Hematopoietic multipotent progenitor cell (in vitro differentiated cells): ENCODE data around the gene CLCN6. TPM values are rescaled to one million over a fixed set of nuclear protein-coding genes. Genes with fewer than 3 reads are reported as not detected.
A peak's percentile ranks its signal among the peaks of the same experiment; 100 is the strongest.

Experiments used
- DNase-seq, 3 donors: peaks; one replicate each; pipeline ENCODE4 v3.0.0-alpha.2; 2011 to 2015; ENCODE audit warnings: low read depth in 2 of 3, low spot score in 2 of 3
- total RNA-seq: library from RNA; depleted of rRNA; stranded (reverse); fragments of >200 nt; gene quantifications from one replicate; pipeline ENCODE4 v1.2.3, GENCODE V29; 2012

Gene CLCN6
- total RNA-seq, 1 donor, result 12.7 TPM

- DNase-seq, result no peak
Measured at GRCh38 chr1:11823366-11824137, 17.6 kb downstream of the CLCN6 start.

GRCh38 chr1:11825131-11825530 is 19.1 kb downstream of the CLCN6 start:
- DNase-seq, result no peak

GRCh38 chr1:11826946-11827345 is 21.0 kb downstream of the CLCN6 start:
- no peak for DNase-seq

DNA sequence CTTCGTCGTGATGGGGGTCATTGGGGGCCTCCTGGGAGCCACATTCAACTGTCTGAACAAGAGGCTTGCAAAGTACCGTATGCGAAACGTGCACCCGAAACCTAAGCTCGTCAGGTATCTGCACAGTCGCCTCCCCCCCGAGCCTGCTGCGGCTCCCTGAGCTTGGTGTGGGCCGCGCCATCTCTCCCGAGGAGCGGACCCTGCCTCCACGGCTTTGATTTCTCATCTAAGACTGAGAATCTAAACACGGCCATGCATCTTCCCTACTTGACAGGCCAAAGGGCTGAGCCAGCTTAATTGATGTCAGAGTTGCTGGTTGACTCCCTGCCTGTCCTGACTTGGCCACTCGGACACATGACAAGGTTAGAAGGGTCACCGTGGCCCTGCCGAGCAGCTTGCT is 22.5 kb downstream of the CLCN6 start:
- no peak for DNase-seq

DNA sequence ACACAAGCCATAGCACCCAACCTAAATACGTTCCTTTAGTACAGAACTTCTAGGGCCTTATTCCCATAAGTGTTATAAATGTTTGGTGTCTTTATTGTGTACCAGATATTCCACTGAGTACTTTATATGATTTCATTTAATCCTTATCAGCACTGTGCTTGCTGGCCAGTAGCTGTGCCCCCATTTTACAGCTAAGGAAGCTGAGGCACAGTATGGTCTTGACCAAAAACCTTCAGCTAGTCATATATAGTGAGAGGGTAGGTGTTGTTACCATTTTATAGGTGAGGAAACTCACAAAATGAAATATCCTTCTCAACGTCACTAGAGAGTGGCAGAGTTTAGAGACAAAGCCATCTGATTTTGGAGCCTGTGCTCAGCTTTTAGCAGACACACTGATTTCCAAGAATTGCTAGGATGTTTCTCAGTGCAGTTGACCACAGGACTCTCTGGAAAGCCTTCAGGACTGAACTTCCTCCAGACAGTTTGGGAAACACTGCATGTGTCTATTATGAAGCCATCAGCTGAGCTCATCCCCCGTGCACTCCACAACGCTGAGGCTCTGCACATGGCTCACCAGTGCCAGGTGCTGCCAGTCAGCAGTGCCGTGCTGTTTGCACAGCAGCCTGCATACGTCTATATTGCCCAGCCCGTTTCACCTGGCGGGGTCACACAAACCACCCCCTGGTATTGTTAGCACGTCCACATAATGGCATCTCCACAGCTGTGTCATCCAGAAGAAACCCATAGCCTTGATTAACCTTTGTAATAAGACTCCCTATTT is 26.1 kb downstream of the CLCN6 start:
- no peak for DNase-seq

DNA sequence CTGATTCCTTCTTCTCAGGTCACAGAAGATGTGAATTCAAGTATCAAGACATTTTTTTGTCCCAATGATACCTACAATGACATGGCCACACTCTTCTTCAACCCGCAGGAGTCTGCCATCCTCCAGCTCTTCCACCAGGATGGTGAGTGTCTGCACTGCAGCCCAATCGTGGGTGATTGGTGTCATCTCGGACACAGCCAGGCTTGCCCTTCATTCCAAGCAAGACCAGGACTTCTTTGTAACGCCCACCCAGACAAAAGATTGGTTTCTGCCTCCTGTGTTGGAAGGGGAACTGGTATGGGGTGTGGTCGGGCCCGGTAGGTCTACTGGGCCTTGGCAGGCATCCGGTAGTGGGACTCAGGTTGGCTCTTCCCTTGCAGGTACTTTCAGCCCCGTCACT is 27.5 kb downstream of the CLCN6 start:
- no peak for DNase-seq

- DNase-seq, result no peak
Measured at GRCh38 chr1:11833900-11834299, 27.9 kb downstream of the CLCN6 start.

DNA sequence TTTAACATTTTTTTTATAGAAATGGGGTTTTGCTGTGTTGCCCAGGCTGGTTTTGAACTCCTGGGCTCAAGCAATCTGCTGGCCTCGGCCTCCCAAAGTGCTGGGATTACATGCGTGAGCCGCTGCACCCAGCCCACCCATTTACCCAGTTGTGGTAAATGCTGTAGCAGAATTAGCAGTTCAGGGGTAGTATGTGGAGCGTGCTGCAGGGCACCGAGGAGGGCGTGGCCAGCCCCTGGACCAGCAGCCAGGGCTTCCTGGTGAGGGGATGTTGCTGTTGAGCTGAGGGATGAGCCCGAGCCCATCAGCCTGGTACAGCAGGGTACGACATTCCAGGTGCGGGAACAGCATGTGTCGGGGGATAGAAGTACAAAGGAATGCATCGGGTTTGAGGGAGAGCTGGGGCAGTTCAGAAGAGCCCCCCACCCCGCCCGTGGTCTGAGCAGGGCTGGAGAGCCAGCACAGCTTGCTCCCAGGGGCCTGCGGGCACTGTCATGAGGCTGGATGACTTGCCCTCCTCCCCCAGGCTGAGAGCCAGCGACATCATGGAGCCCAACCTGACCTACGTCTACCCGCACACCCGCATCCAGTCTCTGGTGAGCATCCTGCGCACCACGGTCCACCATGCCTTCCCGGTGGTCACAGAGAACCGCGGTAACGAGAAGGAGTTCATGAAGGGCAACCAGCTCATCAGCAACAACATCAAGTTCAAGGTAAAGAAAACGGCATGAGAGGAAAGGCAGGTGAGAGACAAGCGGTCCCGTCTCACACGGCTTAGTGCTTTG is 29.6 kb downstream of the CLCN6 start:
- DNase-seq, result no peak

GRCh38 chr1:11836955-11837766 is 31.2 kb downstream of the CLCN6 start:
- DNase-seq, result no peak

GRCh38 chr1:11837767-11838348 is 31.9 kb downstream of the CLCN6 start:
- DNase-seq, result no peak

GRCh38 chr1:11838349-11839272 is 32.6 kb downstream of the CLCN6 start:
- peak; percentile 53 to 71 (median 55) for DNase-seq

- DNase-seq, result no peak
Measured at GRCh38 chr1:11839727-11840705, 34.0 kb downstream of the CLCN6 start.

DNA sequence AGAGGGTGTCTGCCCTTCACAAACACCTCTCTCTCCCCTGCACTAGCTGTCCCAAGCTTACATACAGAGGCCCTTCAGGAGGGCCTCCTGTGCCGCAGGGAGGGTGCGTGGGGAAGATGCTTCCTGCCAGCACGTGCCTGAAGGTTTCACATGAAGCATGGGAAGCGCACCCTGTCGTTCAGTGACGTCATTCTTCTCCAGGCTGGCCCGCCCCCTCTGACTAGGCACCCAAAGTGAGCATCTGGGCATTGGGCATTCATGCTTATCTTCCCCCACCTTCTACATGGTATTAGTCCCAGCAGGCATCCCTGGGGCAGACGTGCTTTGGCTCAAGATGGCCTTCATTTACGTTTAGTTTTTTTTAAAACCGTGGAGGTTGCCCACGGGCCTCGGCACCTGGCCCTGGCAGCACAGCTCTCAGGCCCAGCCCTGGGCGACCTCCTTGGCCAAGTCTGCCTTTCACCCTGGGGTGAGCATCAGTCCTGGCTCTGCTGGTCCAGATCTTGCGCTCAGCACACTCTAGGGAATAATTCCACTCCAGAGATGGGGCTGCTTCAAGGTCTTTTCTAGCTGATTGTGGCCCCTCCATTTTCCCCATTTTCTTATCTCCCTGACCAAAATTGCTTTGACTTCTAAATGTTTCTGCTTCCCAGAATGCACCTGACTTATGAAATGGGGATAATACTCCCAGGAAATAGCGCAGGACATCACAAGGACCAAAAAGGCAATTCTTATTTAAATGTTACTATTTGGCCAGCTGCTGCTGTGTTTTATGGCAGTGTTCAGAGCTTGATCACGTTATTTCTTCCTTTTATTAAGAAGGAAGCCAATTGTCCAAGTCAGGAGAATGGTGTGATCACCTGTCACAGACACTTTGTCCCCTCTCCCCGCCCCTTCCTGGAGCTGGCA is 35.5 kb downstream of the CLCN6 start:
- DNase-seq, result peak in 1 of 3 donors; percentile 54

DNA sequence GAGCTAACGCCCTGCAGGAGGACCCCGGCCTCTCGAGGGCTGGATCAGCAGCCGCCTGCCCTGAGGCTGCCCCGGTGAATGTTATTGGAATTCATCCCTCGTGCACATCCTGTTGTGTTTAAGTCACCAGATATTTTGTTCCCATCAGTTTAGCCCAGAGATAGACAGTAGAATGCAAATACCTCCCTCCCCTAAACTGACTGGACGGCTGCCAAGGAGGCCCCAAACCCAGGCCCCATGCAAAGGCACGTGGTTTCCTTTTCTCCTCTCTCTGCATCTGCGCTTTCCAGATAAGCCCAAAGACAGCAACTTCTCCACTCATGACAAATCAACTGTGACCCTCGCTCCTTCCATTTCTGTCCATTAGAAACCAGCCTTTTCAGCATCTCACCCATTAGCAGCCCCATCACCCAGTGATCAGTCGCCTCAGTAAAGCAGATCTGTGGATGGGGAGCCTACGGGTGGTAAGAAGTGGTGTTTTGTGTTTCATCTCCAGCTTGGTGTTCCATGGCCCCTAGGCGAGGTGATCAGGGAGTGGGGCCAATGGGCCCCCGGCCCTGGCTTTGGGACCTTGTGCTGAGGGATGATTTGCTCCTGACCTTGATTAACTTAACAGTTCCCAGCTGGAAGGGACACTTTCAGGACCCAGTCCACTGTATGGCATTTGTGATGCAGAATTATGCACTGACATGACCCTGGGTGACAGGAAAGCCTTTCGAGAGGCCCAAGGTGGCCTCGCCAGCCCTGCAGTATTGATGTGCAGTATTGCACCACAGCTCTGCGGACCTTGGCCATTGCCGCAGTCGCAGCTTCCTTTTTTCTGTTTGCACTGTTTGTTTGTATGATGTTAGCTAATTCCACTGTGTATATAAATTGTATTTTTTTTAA is 36.4 kb downstream of the CLCN6 start:
- DNase-seq, result peak in 2 of 3 donors; percentile 90 to 97

- DNase-seq, result peak in 1 of 3 donors; percentile 39
Measured at GRCh38 chr1:11845641-11846335, 39.8 kb downstream of the CLCN6 start.
